C4-2B (cell line): ENCODE results near the gene EXOC3L4.

ENCODE experiments used
- CTCF ChIP-seq: fragments of 450-650 bp; conservative IDR thresholded peaks from 2 replicates; pipeline ENCODE4 v1.5.1; 2017; ENCODE audit warnings: mild to moderate bottlenecking
- ZFX ChIP-seq: fragments of 450-650 bp; IDR thresholded peaks from 2 replicates; pipeline ENCODE4 v1.6.1; 2017

- TF ChIP-seq CTCF (peak; percentile 97), ZFX (no peak)
Observed at GRCh38 chr14:103104654-103105452, 10.3 kb downstream of the EXOC3L4 start.
